Naive B cell (primary cell): ENCODE measurements around the gene HMCN2. TPM values are rescaled to one million over a fixed set of nuclear protein-coding genes. Genes with fewer than 3 reads are reported as not detected.

ENCODE experiments used
- ATAC-seq, 2 donors: fragments of 150-1000 bp; cut with Tn5 transposase; 2 replicates each; pipeline ENCODE4 v1.10.0; 2021; ENCODE audit warnings: low read depth in 2 of 2, mild to moderate bottlenecking in 2 of 2, moderate library complexity in 2 of 2
- DNase-seq: peaks from one replicate; pipeline ENCODE4 v3.0.0; 2022
- H3K27ac Mint-ChIP-seq, 6 donors: one replicate each; pipeline ENCODE4 v1.8.0; 2020 to 2022; ENCODE audit warnings: mild to moderate bottlenecking in 6 of 6, mixed read lengths in 6 of 6, moderate library complexity in 5 of 6, inconsistent platforms in 2 of 6
- H3K27me3 Mint-ChIP-seq, 3 donors: one replicate each; pipeline ENCODE4 v1.8.0; 2021 to 2022; ENCODE audit warnings: mixed read lengths in 3 of 3, mild to moderate bottlenecking in 1 of 3
- H3K36me3 Mint-ChIP-seq, 2 donors: one replicate each; pipeline ENCODE4 v1.8.0; 2020 to 2022; ENCODE audit warnings: mixed read lengths in 2 of 2, inconsistent platforms in 1 of 2, mild to moderate bottlenecking in 1 of 2
- H3K4me1 Mint-ChIP-seq, 3 donors: one replicate each; pipeline ENCODE4 v1.8.0; 2020 to 2022; ENCODE audit warnings: mixed read lengths in 3 of 3, inconsistent platforms in 1 of 3, mild to moderate bottlenecking in 1 of 3, moderate library complexity in 1 of 3
- H3K4me3 Mint-ChIP-seq, 8 donors: one replicate each; pipeline ENCODE4 v1.8.0; 2020 to 2022; ENCODE audit warnings: mild to moderate bottlenecking in 8 of 8, mixed read lengths in 8 of 8, moderate library complexity in 8 of 8, inconsistent platforms in 2 of 8
- H3K9me3 Mint-ChIP-seq, 7 donors: one replicate each; pipeline ENCODE4 v1.8.0; 2020 to 2022; ENCODE audit warnings: mixed read lengths in 7 of 7, mild to moderate bottlenecking in 5 of 7, inconsistent platforms in 2 of 7, moderate library complexity in 1 of 7
- polyA plus RNA-seq, 6 donors: library from polyadenylated mRNA; unstranded; fragments of 300-500 nt; fragmentation: Illumina TruSeq; gene quantifications; one replicate each; pipeline ENCODE4 v1.2.3, GENCODE V29; 2021; ENCODE audit warnings: low read depth in 6 of 6

Gene HMCN2
- polyA plus RNA-seq, 6 donors from 2014 or later, result not detected

DNA sequence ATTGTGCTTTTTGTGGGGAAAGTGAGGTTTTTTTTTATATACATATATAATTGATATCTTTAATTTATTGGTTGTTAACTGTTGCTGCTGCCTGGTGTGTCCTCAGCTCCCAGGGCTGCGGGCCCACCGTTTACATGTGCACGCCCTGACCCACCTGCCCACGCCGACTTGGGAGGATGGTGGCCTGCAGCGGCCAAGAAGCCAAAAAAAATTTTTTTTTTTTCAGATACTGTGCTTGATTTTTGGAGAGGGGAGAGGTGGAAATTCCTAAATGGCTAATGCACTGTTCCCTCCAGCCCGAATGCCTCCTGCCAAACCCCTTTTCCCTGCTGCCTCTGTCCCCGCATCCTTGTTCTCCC, 32.0 kb upstream of the HMCN2 start:
- H3K27ac Mint-ChIP-seq, result peak overlapping the region in 1 of 6 donors; percentile 62

DNA sequence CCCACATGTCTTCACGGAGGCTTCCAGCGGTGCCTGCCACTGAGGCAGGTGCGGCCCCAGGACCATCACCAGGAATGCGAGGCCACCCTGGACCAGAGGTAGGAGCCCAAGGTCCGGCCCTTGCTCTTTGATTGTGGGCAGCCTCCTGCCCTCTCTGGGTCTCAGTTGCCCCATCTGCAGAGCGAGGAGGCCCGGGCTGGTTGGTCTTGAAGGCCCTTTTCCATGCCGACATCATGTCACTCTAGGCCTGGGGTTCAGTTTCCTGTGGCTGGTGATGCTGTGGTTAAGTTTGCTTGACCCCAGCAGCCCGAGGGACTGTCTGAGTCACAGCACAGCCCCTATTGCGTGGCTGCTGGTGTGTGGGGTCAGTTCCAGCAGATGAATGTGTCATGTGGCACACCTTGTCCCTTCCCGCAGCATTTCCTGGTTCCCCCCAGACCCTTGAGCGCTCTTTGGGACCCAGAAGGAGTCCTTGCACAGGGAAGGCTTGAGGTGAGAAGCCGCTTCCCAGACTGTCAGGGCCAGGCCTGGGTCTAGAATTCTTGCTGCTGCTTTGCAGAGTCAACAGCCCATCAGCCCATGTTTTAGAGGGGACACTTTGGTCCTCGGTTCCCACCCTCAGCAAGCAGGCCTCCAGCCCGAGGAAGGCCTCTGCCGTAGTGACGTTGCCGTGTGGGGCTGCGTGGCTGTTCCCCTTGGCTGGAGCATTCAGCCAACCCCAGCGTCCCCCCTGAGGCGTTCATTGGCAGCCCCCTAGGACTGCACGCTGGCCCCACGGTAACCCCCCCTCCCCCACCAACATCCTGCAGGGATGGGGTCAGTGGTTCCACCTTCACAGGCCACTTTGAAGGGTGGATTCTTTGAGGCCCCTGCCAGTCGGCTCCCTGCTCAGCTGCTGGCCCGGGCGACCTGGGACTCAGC, 31.0 kb upstream of the HMCN2 start:
- ATAC-seq (no peak), DNase-seq (no peak)
- H3K9me3 Mint-ChIP-seq, result peaks cover 0 to 3% (median 2%) of the 10 kb centered on the region in 7 donors
- no peak overlapping the region for H3K4me3 Mint-ChIP-seq
- no peaks in the 10 kb centered on the region for H3K36me3 Mint-ChIP-seq
- H3K27ac Mint-ChIP-seq, result no peak overlapping the region
- peaks cover 2 to 17% (median 14%) of the 10 kb centered on the region in 3 donors for H3K4me1 Mint-ChIP-seq
- peaks cover 3 to 12% (median 8%) of the 10 kb centered on the region in 3 donors for H3K27me3 Mint-ChIP-seq

More for the DNA sequence above, 32.0 kb upstream of the HMCN2 start:
- DNase-seq (no peak), ATAC-seq (no peak)
- H3K4me1 Mint-ChIP-seq, result peaks cover 0 to 7% (median 7%) of the 10 kb centered on the region in 3 donors
- no peak overlapping the region for H3K4me3 Mint-ChIP-seq
- H3K36me3 Mint-ChIP-seq, result no peaks in the 10 kb centered on the region
- H3K9me3 Mint-ChIP-seq, result peaks cover 0 to 6% (median 4%) of the 10 kb centered on the region in 7 donors
- H3K27me3 Mint-ChIP-seq, result peaks cover 3 to 12% (median 8%) of the 10 kb centered on the region in 3 donors

DNA sequence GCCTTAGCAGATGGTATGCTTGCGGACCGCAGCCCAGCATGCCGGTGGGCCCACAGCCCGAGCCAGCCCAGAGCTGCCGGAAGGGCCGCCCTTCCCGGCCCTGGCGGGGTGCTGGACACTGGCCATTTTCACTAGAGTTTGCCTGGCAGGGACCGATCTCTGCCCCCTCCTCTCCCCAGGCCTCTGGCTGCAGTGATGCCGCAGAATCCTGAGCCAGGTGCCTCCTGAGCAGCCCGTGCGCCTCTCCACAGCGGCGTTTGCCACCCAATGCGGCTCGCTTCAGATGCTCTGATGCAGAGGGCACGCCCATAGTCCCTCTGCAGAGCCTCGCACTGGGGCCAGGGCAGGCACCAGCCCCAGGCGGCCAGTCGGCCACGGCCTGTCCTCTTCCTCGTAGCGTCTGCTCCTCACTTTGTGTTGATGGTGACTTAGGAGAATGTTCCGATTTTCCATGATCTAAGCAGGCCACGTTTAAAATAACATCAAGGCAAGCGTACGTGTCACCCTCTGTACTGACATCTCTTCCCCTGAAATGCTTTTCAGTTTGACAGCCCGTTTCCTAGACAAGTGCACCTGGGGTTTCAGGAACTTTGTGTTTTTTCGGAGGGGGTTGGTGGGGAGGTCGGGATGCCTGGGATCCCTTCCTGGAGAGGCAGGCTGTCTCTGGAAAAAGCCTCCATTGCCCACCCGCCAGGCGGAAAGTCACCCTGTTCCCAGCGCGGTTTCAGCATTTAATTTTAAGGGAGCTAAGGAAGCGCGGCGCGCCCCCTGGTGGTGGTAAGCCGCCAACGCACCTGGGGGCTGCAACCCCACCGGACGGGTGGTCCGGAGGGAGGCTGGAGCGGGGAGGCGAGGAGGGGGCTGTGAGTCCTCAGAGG, 29.8 kb upstream of the HMCN2 start:
- no peaks in the 10 kb centered on the region for H3K36me3 Mint-ChIP-seq
- H3K4me3 Mint-ChIP-seq, result peak overlapping the region in 3 of 8 donors; percentile 37 to 76 (median 60)
- H3K4me1 Mint-ChIP-seq, result peaks cover 13 to 29% (median 26%) of the 10 kb centered on the region in 3 donors
- peak; percentile 58 for DNase-seq
- peak overlapping the region in 1 of 6 donors; percentile 30 for H3K27ac Mint-ChIP-seq
- peaks cover 3 to 12% (median 8%) of the 10 kb centered on the region in 3 donors for H3K27me3 Mint-ChIP-seq
- no peak for ATAC-seq
- peaks cover 0 to 2% (median 0%) of the 10 kb centered on the region in 7 donors for H3K9me3 Mint-ChIP-seq

DNA sequence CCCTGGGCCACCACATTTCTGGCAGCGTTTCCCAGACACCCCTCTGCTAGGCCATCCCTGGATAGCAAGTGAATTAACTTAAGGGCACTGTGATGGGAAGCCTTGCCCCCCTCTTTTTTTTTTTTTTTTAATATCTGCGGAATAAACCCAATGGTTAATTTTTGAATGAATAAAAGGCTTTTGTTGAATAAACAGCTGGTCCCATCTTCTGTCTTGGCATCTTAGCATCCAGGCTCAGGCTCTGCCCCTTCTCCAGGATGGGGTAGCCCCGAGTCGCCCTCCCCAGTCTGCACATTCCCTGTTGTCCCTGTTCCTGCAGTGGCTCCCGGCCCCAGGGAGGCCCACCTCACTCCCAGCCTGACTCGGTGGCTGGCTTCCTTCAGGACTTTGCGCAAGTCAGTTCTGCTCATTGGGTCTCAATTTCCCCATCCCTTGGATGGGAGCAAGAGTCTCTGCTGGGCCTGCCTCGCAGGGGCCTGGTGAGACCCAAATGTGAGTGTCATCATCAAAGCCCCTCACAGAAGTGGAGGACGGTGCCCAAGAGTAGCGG, 29.0 kb upstream of the HMCN2 start:
- H3K4me3 Mint-ChIP-seq, result peak overlapping the region in 1 of 8 donors; percentile 42
- no peak overlapping the region for H3K27ac Mint-ChIP-seq
- H3K9me3 Mint-ChIP-seq, result peaks cover 0 to 2% (median 0%) of the 10 kb centered on the region in 7 donors

DNA sequence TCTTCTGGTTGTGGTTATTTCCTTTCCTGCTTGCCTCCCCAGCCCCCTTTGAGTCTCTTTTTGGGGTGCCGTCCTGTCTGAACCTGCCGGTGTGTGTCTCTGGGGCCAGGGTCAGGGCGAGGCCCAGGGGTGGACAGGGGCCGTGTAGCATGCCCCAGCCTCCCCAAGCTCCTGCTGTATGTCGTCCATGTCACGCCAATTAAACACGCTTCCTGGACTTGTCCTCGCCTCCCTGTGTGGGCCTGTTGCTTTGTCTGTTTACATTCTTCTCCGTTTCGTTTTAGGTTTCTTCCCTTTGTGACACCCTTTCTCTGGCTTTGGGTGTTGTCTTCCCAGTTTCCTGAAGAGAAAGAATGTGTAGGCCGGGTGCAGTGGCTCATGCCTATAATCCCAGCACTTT, 28.5 kb upstream of the HMCN2 start:
- Mint-ChIP-seq H3K4me1 (peaks cover 16 to 33% (median 29%) of the 10 kb centered on the region in 3 donors), H3K9me3 (peaks cover 0 to 2% (median 0%) of the 10 kb centered on the region in 7 donors), H3K4me3 (no peak overlapping the region), H3K36me3 (no peaks in the 10 kb centered on the region), H3K27ac (peak overlapping the region in 1 of 6 donors; percentile 20), H3K27me3 (peaks cover 3 to 12% (median 8%) of the 10 kb centered on the region in 3 donors)
- DNase-seq (no peak), ATAC-seq (no peak)

More for the DNA sequence above, 29.0 kb upstream of the HMCN2 start:
- Mint-ChIP-seq H3K36me3 (no peaks in the 10 kb centered on the region), H3K27me3 (peaks cover 3 to 12% (median 8%) of the 10 kb centered on the region in 3 donors), H3K4me1 (peaks cover 16 to 33% (median 29%) of the 10 kb centered on the region in 3 donors)
- DNase-seq (no peak), ATAC-seq (no peak)

DNA sequence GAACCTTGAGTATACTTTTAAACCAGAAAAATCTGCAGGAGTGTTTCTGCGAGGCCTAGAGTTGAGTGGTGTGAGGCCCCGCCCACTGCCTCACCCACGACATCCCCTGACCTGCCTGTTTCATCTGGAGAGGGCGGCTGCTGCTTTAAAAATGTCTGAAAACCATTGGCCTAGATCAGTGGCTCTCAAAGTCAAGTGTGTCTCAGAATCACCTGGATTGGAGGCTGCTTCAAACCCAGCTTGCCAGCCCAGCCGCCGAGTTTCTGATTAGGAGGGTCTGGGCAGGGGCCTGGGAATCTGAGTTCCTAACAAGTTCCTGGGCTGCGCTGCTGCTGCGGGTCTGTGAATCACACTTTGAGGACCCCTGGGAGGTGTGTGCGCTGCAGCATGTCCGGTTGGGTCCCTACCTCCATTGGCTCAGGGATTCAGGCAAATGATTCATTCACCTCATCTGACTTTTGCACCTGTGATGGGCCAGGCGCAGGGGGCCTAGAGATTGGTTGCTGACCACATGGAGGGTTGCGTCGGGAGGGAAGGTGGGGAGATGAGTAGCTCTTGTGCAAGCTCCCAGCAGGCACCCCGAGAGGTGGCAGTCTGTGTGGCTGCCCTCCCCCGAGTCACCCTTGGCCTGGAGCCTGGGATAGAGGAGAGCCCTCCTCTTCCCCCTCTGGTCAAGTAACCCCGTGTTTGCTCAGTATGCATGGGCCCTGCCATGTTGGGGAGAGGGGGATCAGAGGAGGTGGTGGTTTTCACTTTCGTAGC, 27.6 kb upstream of the HMCN2 start:
- peaks cover 20 to 36% (median 34%) of the 10 kb centered on the region in 3 donors for H3K4me1 Mint-ChIP-seq
- ATAC-seq, result no peak
- peak overlapping the region in 1 of 6 donors; percentile 59 for H3K27ac Mint-ChIP-seq

DNA sequence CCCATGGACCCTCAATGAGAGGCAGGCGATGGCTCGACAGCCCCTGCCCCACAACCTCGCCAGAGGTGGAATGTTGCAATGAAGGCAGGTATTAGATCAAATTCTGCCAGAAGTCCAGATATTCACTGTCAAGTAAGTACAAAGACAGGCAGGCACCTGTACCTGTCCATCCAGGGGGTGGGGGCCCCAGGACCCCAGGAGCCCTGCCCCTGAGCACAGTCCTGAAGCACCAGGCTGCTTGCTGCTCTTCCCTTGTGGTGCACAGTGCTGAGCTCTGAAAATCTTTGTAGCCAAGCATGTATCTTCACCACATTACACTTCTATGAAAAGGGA, 26.2 kb upstream of the HMCN2 start:
- no peak for DNase-seq
- Mint-ChIP-seq H3K36me3 (no peaks in the 10 kb centered on the region), H3K27me3 (peaks cover 8 to 10% (median 10%) of the 10 kb centered on the region in 3 donors), H3K4me1 (peaks cover 25 to 40% (median 40%) of the 10 kb centered on the region in 3 donors), H3K27ac (peak overlapping the region in 1 of 6 donors; percentile 59), H3K9me3 (peaks cover 0 to 2% (median 0%) of the 10 kb centered on the region in 7 donors), H3K4me3 (peak overlapping the region in 2 of 8 donors; percentile 58 to 73)
- ATAC-seq, result no peak

More for the DNA sequence above, 27.6 kb upstream of the HMCN2 start:
- H3K4me3 Mint-ChIP-seq, result no peak overlapping the region
- no peak for DNase-seq
- no peaks in the 10 kb centered on the region for H3K36me3 Mint-ChIP-seq
- H3K9me3 Mint-ChIP-seq, result peaks cover 0 to 2% (median 0%) of the 10 kb centered on the region in 7 donors
- H3K27me3 Mint-ChIP-seq, result peaks cover 6 to 13% (median 9%) of the 10 kb centered on the region in 3 donors

DNA sequence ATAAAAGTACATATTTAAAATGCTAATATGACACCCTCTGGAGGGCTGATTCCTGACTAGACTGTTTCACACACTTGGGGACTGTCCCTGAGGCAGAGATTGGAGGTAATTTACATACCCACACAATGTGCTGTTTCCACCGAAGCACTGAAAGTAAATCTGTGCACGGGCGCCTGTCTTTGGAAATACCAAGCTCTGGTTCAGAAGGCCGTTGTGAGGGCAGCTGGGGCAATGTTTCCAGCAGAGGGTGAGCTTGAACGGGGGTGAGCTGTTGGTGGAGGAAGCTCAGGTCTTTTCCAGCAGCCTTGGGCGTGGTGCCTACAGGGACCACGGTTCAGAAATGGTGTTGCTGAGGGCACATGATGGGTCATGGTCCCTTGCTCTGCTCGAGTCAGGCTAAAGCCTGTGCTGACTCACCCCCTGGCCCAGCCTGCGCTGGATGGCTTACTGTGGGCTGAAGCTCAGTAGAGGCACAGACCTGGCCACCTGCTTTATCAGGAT, 25.8 kb upstream of the HMCN2 start:
- peak overlapping the region; percentile 29 to 84 (median 70) for H3K4me3 Mint-ChIP-seq
- DNase-seq (peak; percentile 57), ATAC-seq (peak; percentile 82 to 88)
- peaks cover 25 to 40% (median 40%) of the 10 kb centered on the region in 3 donors for H3K4me1 Mint-ChIP-seq
- H3K9me3 Mint-ChIP-seq, result peaks cover 0 to 2% (median 0%) of the 10 kb centered on the region in 7 donors
- H3K27ac Mint-ChIP-seq, result peak overlapping the region in 4 of 6 donors; percentile 57 to 89 (median 72)
- H3K27me3 Mint-ChIP-seq, result peaks cover 8 to 10% (median 10%) of the 10 kb centered on the region in 3 donors
- H3K36me3 Mint-ChIP-seq, result no peaks in the 10 kb centered on the region

DNA sequence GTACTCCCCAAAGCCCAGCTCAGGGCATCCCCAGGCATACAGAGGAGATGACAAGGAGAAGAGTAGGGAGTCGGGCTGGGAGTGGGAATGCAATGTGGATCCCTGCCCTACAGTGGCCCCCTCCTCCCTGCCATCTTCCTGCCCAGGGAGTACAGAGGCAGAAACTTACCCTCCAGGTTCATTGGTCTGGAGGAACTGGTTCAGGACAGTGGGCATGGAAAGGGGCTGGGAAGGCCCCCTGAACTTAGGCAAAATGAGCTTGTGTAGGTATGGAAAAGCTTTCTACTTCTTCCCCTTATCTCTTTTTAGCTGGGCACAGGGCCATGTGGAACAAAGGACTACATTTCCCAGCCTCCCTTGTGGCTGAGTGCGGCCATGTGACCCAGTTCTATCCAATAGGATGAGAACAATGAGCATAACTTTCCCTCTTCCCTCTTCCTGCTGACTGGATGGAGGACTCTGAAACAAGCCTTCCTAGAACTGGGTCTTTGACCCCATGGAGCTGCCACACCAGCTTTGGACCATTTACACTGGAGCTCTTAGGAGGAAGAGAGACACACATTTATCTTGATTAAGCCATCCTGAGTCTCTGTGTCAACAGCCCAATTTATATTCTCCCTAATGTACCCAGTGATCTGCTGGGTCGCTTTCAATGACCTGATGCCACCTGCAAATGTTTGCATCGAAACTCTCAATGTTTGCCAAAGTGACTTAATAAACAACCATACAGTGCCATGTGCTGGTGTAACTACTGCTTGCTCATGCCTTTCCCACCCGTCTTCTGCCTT, 25.0 kb upstream of the HMCN2 start:
- peak; percentile 22 to 34 for ATAC-seq
- peaks cover 25 to 40% (median 40%) of the 10 kb centered on the region in 3 donors for H3K4me1 Mint-ChIP-seq
- peak overlapping the region in 6 of 8 donors; percentile 22 to 74 (median 58) for H3K4me3 Mint-ChIP-seq
- H3K9me3 Mint-ChIP-seq, result peaks cover 0 to 2% (median 0%) of the 10 kb centered on the region in 7 donors
- H3K36me3 Mint-ChIP-seq, result no peaks in the 10 kb centered on the region
- peaks cover 8 to 10% (median 10%) of the 10 kb centered on the region in 3 donors for H3K27me3 Mint-ChIP-seq
- H3K27ac Mint-ChIP-seq, result peak overlapping the region in 2 of 6 donors; percentile 54 to 62
- peak; percentile 31 for DNase-seq

DNA sequence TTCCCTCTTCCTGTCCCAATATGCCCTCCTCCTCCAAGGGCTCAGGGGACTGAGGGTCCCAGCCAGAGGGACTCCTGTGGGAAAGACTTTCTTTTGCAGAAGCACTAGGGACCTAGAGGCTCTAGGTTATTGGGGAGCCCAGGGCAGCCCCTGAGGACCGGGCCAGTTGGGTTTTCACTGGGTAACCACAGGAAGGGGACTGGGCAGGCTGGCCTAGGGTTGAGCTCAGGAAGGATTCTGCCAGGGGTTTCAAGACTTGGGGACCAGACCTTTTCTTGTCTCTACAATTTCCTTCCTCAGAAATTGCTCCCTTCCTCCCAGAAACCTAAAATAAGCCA, 24.4 kb upstream of the HMCN2 start:
- DNase-seq (no peak), ATAC-seq (no peak)
- Mint-ChIP-seq H3K9me3 (peaks cover 0 to 2% (median 0%) of the 10 kb centered on the region in 7 donors), H3K4me1 (peaks cover 25 to 37% (median 36%) of the 10 kb centered on the region in 3 donors), H3K4me3 (no peak overlapping the region), H3K27me3 (peaks cover 8 to 10% (median 10%) of the 10 kb centered on the region in 3 donors), H3K27ac (no peak overlapping the region), H3K36me3 (no peaks in the 10 kb centered on the region)

DNA sequence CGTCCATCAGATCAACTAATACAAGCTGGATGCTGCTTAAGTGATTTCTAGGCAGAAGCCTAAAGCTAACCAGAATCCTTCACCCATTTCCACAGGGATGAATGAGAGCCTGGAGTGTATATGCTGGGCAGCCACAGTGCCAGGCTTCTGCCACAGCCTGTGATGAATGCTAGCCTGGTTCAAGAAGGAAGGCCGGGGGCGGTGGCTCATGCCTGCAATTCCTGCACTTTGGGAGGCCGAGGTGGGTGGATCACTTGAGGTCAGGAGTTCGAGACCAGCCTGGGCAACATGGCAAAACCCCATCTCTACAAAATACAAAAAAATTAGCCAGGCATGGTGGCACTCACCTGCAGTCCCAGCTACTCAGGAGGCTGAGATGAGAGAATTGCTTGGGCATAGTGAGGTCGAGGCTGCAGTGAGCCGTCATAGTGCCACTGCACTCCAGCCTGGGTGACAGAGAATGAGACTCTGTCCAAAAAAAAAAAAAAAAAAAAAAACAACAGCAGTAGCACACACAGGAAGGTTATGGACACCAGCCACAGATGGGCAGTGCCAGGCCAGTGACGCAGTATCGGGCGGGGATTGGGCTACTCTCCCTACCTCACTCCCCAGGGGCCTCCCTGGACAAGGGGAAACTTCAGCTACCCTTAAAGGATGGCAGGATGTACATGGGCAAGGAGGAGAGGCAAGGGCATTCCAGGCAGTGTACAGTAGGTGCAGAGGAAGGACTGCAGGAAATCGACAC, 23.1 kb upstream of the HMCN2 start:
- no peaks in the 10 kb centered on the region for H3K36me3 Mint-ChIP-seq
- H3K4me1 Mint-ChIP-seq, result peaks cover 25 to 35% (median 33%) of the 10 kb centered on the region in 3 donors
- no peak for DNase-seq
- H3K27me3 Mint-ChIP-seq, result peaks cover 8 to 10% (median 10%) of the 10 kb centered on the region in 3 donors
- H3K4me3 Mint-ChIP-seq, result peak overlapping the region in 2 of 8 donors; percentile 26 to 52
- ATAC-seq, result no peak
- peak overlapping the region in 1 of 6 donors; percentile 69 for H3K27ac Mint-ChIP-seq
- H3K9me3 Mint-ChIP-seq, result peaks cover 0 to 2% (median 0%) of the 10 kb centered on the region in 7 donors
